GM12801 (cell line): Measurements from ENCODE around the gene ALDH3B2.

ENCODE experiments used
- CTCF ChIP-seq: IDR thresholded peaks from one replicate; pipeline ENCODE4 v1.5.1; 2011; ENCODE audit warnings: control low read depth; ENCODE audit not compliant: insufficient read length; ENCODE audit errors: extremely low read depth

Gene ALDH3B2

GRCh38 chr11:67663532-67664212 is 10.8 kb downstream of the ALDH3B2 start:
- TF ChIP-seq CTCF = no peak

- TF ChIP-seq CTCF = no peak
Measured at GRCh38 chr11:67662835-67663531, 11.4 kb downstream of the ALDH3B2 start.

GRCh38 chr11:67662142-67662834 is 12.1 kb downstream of the ALDH3B2 start:
- no peak for TF ChIP-seq CTCF

- no peak for TF ChIP-seq CTCF
Measured at GRCh38 chr11:67657300-67657699, 17.1 kb downstream of the ALDH3B2 start.

GRCh38 chr11:67656278-67656922 is 18.0 kb downstream of the ALDH3B2 start:
- no peak for TF ChIP-seq CTCF

GRCh38 chr11:67654225-67654624 is 20.2 kb downstream of the ALDH3B2 start:
- no peak for TF ChIP-seq CTCF
